Kidney epithelial cell (primary cell): Measurements from ENCODE around the gene CEP295NL. TPM values are rescaled to one million over a fixed set of nuclear protein-coding genes. Genes with fewer than 3 reads are reported as not detected.

Source experiments
- DNase-seq: peaks from one replicate; pipeline ENCODE4 v3.0.0-alpha.2; 2010; ENCODE audit warnings: low read depth
- H3K27me3 ChIP-seq: 2 replicates; pipeline ENCODE4 v1.6.0; 2011; ENCODE audit warnings: low read length; ENCODE audit not compliant: control insufficient read depth, insufficient read depth
- H3K36me3 ChIP-seq: 2 replicates; pipeline ENCODE4 v1.5.1; 2011; ENCODE audit warnings: low read length; ENCODE audit not compliant: control insufficient read depth, insufficient read depth
- H3K4me3 ChIP-seq: 2 replicates; pipeline ENCODE4 v1.5.1; 2011; ENCODE audit warnings: low read depth, mild to moderate bottlenecking, control low read depth, low read length
- total RNA-seq: library from RNA; depleted of rRNA; stranded (reverse); fragments of >200 nt; gene quantifications from 2 replicates; pipeline ENCODE4 v1.2.3, GENCODE V29; 2015
- TF ChIP-seq, protein P1 (sequence below): IDR thresholded peaks from 2 replicates; pipeline ENCODE4 v1.5.1; 2011; ENCODE audit warnings: mild to moderate bottlenecking, moderate library complexity, low read length, control low read depth, inconsistent platforms; ENCODE audit not compliant: insufficient read depth, poor library complexity, severe bottlenecking

CEP295NL gene
- total RNA-seq, 1 donor from 2014 or later: 0.63 TPM

DNA sequence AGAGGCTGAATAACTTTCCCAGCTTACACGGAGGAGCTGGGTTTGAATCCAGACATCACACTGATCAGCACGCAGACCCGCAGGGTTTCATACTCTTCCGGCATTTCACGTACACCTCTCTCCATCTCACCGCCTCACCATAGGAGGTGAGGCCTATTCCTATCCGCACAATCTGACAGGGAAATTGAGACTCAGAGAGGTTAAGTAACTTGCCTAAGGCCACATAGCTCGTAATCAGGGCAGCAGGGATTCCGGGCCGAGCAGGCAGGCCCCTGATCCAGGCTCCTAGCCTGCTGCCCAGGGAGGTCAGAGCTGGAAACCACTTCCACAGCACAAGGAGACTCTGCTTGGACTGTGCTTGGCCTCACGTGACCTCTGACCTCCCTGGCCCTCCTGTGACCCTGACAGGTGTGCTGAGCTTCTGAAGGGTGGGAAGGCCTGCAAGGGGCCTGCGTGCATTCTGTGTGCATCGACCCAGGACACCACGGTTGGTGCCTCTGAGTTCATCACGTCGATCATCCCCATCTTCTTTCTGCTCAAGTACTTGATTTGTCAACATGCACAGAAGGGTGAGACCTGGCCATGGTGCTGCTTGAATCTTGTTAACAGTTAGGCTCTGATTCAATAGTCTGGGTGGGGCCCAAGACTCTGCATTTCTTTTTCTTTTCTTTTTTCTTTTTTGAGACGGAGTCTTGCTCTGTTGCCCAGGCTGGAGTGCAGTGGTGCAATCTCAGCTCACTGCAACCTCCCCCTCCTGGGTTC is 4.7 kb downstream of the CEP295NL start:
- no peak for DNase-seq
- TF ChIP-seq, protein P1, sequence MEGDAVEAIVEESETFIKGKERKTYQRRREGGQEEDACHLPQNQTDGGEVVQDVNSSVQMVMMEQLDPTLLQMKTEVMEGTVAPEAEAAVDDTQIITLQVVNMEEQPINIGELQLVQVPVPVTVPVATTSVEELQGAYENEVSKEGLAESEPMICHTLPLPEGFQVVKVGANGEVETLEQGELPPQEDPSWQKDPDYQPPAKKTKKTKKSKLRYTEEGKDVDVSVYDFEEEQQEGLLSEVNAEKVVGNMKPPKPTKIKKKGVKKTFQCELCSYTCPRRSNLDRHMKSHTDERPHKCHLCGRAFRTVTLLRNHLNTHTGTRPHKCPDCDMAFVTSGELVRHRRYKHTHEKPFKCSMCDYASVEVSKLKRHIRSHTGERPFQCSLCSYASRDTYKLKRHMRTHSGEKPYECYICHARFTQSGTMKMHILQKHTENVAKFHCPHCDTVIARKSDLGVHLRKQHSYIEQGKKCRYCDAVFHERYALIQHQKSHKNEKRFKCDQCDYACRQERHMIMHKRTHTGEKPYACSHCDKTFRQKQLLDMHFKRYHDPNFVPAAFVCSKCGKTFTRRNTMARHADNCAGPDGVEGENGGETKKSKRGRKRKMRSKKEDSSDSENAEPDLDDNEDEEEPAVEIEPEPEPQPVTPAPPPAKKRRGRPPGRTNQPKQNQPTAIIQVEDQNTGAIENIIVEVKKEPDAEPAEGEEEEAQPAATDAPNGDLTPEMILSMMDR: no peak
- Histone ChIP-seq H3K4me3 (no peak overlapping the region), H3K36me3 (peaks cover 2% of the 10 kb centered on the region), H3K27me3 (no peaks in the 10 kb centered on the region)

DNA sequence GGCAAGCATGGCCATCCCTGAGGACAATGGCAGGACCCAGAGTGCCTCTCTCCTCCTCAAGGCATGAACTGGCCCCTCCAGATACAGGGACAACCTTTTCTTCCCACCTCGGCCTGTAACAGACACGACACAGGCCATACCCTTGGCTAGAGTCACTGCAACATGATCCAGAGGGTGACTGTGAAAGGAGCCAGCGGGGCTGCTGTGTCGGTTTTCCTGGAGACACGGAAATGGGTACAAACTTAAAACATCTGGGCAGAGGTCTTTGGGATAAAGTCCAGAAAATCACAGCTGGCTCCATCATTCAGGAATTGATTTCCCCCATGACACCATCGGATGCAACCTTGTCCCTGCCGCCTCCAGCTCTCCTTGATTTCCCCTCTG is 5.3 kb downstream of the CEP295NL start:
- Histone ChIP-seq H3K36me3 (peaks cover 2% of the 10 kb centered on the region), H3K27me3 (no peaks in the 10 kb centered on the region), H3K4me3 (no peak overlapping the region)
- TF ChIP-seq, protein P1: no peak
- no peak for DNase-seq

DNA sequence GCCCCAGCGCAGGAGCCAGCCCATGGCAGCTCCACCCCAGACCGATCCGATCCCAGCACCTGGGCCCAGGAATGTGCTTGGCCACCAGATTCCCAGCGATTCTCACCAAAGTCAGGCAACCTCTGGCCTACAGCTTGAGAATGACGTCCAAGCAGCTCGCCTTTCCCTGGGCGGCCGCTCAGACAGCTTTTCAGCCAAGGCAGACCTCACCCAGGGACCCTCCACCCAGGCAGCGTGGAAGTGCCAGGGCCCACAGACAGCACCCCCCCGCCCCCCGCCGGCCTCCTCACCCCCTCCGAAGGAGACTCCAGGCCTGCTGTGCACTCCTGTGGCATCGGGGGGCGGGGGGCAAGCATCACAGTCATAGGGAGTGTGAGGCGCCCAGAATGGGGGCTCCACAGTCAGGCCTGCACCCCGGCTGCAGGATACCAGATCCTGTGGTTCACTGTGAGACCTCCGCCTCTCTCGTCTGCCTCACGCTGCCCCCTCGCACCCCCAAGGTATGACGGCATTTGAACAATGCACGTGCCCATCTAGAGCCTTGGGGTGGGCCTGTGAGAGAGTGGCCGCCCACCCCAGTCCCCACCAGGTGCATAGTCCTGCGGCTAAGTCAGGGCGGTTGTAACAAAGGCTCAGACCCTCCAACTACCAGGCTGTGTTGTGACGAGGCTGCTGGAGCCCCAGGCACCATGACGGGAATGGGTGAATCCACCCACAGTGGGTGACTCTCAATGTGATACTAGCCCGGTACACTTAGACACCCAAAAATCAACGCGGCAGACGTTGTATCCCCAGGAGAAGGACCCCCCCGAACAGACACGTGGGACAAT is 6.0 kb downstream of the CEP295NL start:
- TF ChIP-seq, protein P1: no peak
- no peaks in the 10 kb centered on the region for H3K27me3 ChIP-seq

DNA sequence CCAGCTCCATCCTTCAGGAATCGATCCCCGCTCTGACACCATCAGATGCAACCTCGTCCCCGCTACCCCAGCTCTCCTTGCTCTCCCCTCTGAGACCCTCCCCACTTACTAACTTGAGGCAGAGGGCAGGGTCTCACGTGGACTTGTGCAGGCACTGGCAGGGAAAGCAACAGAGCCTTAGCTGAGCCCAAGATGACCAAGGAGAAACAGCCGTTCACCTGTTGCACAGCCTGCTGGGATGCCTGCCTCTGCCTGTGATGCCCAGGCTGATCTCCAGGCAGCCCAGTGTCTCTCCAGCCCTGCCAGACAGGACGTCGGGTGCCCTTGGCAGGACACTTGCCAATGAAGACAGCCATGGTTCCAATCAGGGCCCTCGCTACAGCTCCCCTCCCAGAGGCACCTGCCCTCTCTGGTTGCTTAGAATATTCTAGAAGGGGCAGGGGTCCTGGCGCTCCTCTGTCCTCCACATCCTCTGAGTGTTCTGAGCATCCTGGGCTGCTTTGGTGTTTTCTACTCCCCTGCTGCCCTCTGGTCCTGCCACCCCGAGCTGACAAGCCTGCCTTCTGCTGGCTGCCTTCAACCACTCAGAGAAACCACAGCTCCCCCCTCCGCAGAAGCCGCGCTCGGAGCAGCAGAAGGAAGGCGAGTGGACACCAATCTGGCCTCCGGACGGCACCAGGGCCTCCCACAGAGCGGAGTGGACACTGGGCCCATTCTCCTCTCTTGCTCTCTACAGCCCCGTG is 6.7 kb downstream of the CEP295NL start:
- TF ChIP-seq, protein P1: no peak
- no peak overlapping the region for H3K4me3 ChIP-seq
- peaks cover 2% of the 10 kb centered on the region for H3K36me3 ChIP-seq
- H3K27me3 ChIP-seq: no peaks in the 10 kb centered on the region
- DNase-seq: no peak

More for the DNA sequence above, 6.0 kb downstream of the CEP295NL start:
- Histone ChIP-seq H3K4me3 (no peak overlapping the region), H3K36me3 (peaks cover 2% of the 10 kb centered on the region)
- no peak for DNase-seq

DNA sequence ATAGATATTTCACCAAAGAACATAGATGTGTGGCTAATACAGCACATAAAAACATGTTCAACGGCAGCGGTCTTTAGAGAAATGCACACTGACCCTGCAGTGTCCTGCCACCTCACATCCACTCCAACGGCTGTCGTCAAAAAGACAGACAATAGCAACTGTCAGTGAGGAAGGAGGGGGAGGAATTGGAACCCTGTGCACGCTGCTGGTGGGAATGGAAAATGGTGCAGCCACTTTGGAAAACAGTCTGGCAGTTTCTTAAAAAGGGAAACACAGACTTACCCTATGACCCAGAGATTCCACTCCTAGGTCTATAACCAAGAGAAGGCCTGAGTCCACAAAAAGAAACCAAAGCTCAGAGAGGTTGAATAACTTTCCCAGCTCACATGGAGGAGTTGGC is 7.7 kb downstream of the CEP295NL start:
- Histone ChIP-seq H3K4me3 (no peak overlapping the region), H3K36me3 (peaks cover 2% of the 10 kb centered on the region), H3K27me3 (no peaks in the 10 kb centered on the region)
- DNase-seq: no peak
- TF ChIP-seq, protein P1: no peak
